Hepatocyte (in vitro differentiated cells): ENCODE results near the gene TTLL3. TPM values are rescaled to one million over a fixed set of nuclear protein-coding genes. Genes with fewer than 3 reads are reported as not detected.
"Not testable (repeated sequence)": the region's sequence is repeated elsewhere in the genome, so short reads cannot be mapped to it uniquely, and the experiment has no call there.

Experiments
- DNase-seq: peaks from one replicate; pipeline ENCODE4 v3.0.0-alpha.2; 2016; ENCODE audit warnings: low spot score
- H2AFZ ChIP-seq: fragments of 200-600 bp; sonication (generic); 2 replicates; pipeline ENCODE4 v1.6.0; 2016; ENCODE audit warnings: antibody characterized with exemption, mild to moderate bottlenecking
- H3K27ac ChIP-seq: fragments of 200-600 bp; sonication (generic); 2 replicates; pipeline ENCODE4 v1.5.1; 2016; ENCODE audit warnings: mild to moderate bottlenecking
- H3K27me3 ChIP-seq: fragments of 200-600 bp; sonication (generic); 2 replicates; pipeline ENCODE4 v1.6.1; 2016
- H3K36me3 ChIP-seq: fragments of 200-600 bp; sonication (generic); replicated peaks from 2 replicates; pipeline ENCODE4 v1.5.1; 2016; ENCODE audit warnings: low read depth; ENCODE audit not compliant: insufficient read depth
- H3K4me1 ChIP-seq: fragments of 200-600 bp; sonication (generic); 2 replicates; pipeline ENCODE4 v1.5.1; 2016; ENCODE audit warnings: mild to moderate bottlenecking, moderate library complexity; ENCODE audit not compliant: insufficient read depth
- H3K4me2 ChIP-seq: fragments of 200-600 bp; sonication (generic); 2 replicates; pipeline ENCODE4 v1.6.0; 2016
- H3K4me3 ChIP-seq: fragments of 200-600 bp; sonication (generic); 2 replicates; pipeline ENCODE4 v1.5.1; 2016; ENCODE audit warnings: mild to moderate bottlenecking
- H3K79me2 ChIP-seq: fragments of 200-600 bp; sonication (generic); 2 replicates; pipeline ENCODE4 v1.6.0; 2017; ENCODE audit warnings: mild to moderate bottlenecking
- H3K9me2 ChIP-seq: fragments of 200-600 bp; sonication (generic); replicated peaks from 2 replicates; pipeline ENCODE4 v1.6.0; 2017; ENCODE audit warnings: mild to moderate bottlenecking; ENCODE audit not compliant: insufficient read depth
- H3K9me3 ChIP-seq: fragments of 200-600 bp; sonication (generic); 2 replicates; pipeline ENCODE4 v1.5.1; 2016; ENCODE audit warnings: low read depth, mild to moderate bottlenecking
- H4K20me1 ChIP-seq: fragments of 200-600 bp; sonication (generic); 2 replicates; pipeline ENCODE4 v1.6.0; 2016; ENCODE audit warnings: mild to moderate bottlenecking; ENCODE audit not compliant: insufficient read depth, poor library complexity, severe bottlenecking
- CTCF ChIP-seq: fragments of 200-600 bp; sonication (generic); IDR thresholded peaks from 2 replicates; pipeline ENCODE4 v1.5.1; 2016; ENCODE audit warnings: antibody characterized with exemption, mild to moderate bottlenecking; ENCODE audit not compliant: poor library complexity
- EZH2 ChIP-seq: fragments of 200-600 bp; sonication (generic); IDR thresholded peaks from 2 replicates; pipeline ENCODE4 v1.6.1; 2016; ENCODE audit warnings: antibody characterized with exemption, mild to moderate bottlenecking, borderline replicate concordance
- EZH2phosphoT487 ChIP-seq: fragments of 200-600 bp; sonication (generic); IDR thresholded peaks from one replicate; pipeline ENCODE4 v1.6.1; 2018; ENCODE audit warnings: antibody characterized with exemption, mild to moderate bottlenecking, low read depth, moderate library complexity; ENCODE audit not compliant: unreplicated experiment, severe bottlenecking
- WGBS: methylation state at CpG from one replicate; pipeline ENCODE4 v1.1.6; 2016; ENCODE audit warnings: low lambda C conversion rate; ENCODE audit errors: missing lambda C conversion rate; 5-methylcytosine and 5-hydroxymethylcytosine counted together
- polyA plus RNA-seq: library from polyadenylated mRNA; unstranded; fragments of >200 nt; fragmentation: Nextera tagmentation; extraction: Ambion mirVana; gene quantifications from 2 replicates; pipeline ENCODE4 v1.2.1, GENCODE V29; 2016
- total RNA-seq: library from RNA; depleted of rRNA; stranded (reverse); fragments of >200 nt; gene quantifications from 2 replicates; pipeline ENCODE4 v1.2.3, GENCODE V29; 2014

TTLL3 gene
- total and polyA plus RNA-seq, 2 experiments from 2014 or later, result 21.5 to 27.4 TPM

DNA sequence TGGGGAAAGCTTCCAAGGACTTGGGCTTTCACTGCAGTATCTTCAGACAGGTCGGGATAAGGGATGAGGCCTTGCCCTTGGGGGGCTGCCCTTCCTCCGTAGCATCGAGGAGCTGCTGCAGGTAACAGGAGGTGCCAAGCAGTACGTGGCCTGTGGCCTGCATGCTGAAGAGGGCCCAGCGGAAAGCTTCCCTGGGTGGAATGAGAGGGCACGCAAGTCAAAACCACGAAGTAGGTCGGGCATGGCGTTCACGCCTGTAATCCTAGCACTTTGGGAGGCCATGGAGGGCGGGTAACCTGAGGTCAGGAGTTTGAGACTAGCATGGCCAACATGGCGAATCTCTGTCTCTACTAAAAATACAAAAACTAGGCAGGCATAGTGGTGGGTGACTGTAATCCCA is 57.0 kb downstream of the TTLL3 start:
- Histone ChIP-seq H2AFZ (no peak overlapping the region), H3K4me1 (peaks cover 17% of the 10 kb centered on the region), H3K79me2 (no peaks in the 10 kb centered on the region), H3K9me3 (no peaks in the 10 kb centered on the region), H3K27me3 (no peaks in the 10 kb centered on the region), H3K9me2 (no peaks in the 10 kb centered on the region), H3K36me3 (no peaks in the 10 kb centered on the region), H3K27ac (no peak overlapping the region), H3K4me2 (no peak overlapping the region), H3K4me3 (no peak overlapping the region), H4K20me1 (no peaks in the 10 kb centered on the region)
- DNase-seq, result no peak
- 94% methylated on average over 12 of the region's 12 CpGs for WGBS
- TF ChIP-seq EZH2 (no peak), EZH2phosphoT487 (no peak), CTCF (no peak)

GRCh38 chr3:9869955-9870354 is 59.9 kb downstream of the TTLL3 start:
- WGBS, result 85% methylated on average over 5 of the region's 5 CpGs
- no peaks in the 10 kb centered on the region for H3K9me2 ChIP-seq
- H4K20me1 ChIP-seq, result no peaks in the 10 kb centered on the region
- H3K4me3 ChIP-seq, result no peak overlapping the region
- TF ChIP-seq CTCF, result no peak
- no peak for TF ChIP-seq EZH2phosphoT487
- TF ChIP-seq EZH2, result no peak
- H2AFZ ChIP-seq, result no peak overlapping the region
- no peaks in the 10 kb centered on the region for H3K79me2 ChIP-seq
- no peaks in the 10 kb centered on the region for H3K9me3 ChIP-seq
- no peak overlapping the region for H3K4me2 ChIP-seq
- no peaks in the 10 kb centered on the region for H3K27me3 ChIP-seq
- H3K27ac ChIP-seq, result no peak overlapping the region
- no peak for DNase-seq
- H3K4me1 ChIP-seq, result peaks cover 4% of the 10 kb centered on the region
- no peaks in the 10 kb centered on the region for H3K36me3 ChIP-seq

DNA sequence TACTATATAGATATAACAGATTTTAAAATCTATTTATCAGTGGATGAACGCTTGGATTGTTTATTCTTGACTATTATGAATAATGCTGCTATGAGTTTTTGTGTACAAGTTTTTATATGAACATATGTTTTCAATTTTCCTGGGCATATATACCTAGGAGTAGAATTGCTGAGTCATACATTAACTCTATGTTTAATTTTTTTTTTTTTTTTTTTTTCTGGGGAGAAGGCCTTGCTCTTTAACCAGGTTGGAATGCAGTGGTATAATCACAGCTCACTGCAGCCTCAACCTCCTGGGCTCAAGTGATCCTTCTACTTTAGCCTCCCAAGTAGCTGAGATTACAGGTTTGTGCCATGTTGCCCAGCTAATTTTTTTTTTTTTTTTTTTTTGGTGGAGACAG is 60.9 kb downstream of the TTLL3 start:
- 49% methylated on average over 1 of the region's 1 CpG for WGBS
- H2AFZ ChIP-seq, result no peak overlapping the region
- no peak overlapping the region for H3K4me3 ChIP-seq
- H3K27me3 ChIP-seq, result no peaks in the 10 kb centered on the region
- no peaks in the 10 kb centered on the region for H3K79me2 ChIP-seq
- no peaks in the 10 kb centered on the region for H3K36me3 ChIP-seq
- TF ChIP-seq EZH2, result no peak
- no peak for TF ChIP-seq CTCF
- TF ChIP-seq EZH2phosphoT487, result no peak
- no peak for DNase-seq
- H3K4me1 ChIP-seq, result peaks cover 4% of the 10 kb centered on the region
- H3K9me2 ChIP-seq, result no peaks in the 10 kb centered on the region
- H4K20me1 ChIP-seq, result no peaks in the 10 kb centered on the region
- H3K4me2 ChIP-seq, result no peak overlapping the region
- H3K27ac ChIP-seq, result no peak overlapping the region
- no peaks in the 10 kb centered on the region for H3K9me3 ChIP-seq

- not testable (repeated sequence) for H2AFZ ChIP-seq, H3K9me3 ChIP-seq, H3K4me2 ChIP-seq, DNase-seq, H3K36me3 ChIP-seq, H4K20me1 ChIP-seq, H3K4me3 ChIP-seq, H3K27ac ChIP-seq, H3K27me3 ChIP-seq, H3K79me2 ChIP-seq, H3K4me1 ChIP-seq, H3K9me2 ChIP-seq
- WGBS, result 85% methylated on average over 5 of the region's 5 CpGs
Measured at GRCh38 chr3:9872067-9872466, 62.0 kb downstream of the TTLL3 start.
